Naive thymus-derived CD8-positive, alpha-beta T cell (primary cell): ENCODE results near the gene GDPD5. TPM values are rescaled to one million over a fixed set of nuclear protein-coding genes. Genes with fewer than 3 reads are reported as not detected.
A peak's percentile ranks its signal among the peaks of the same experiment; 100 is the strongest.

ENCODE experiments used
- ATAC-seq, 2 donors: fragments of 150-1000 bp; cut with Tn5 transposase in 1 of 2; sonication (Bioruptor Pico), chemical (Tn5 transposase) in 1 of 2; 1 replicate in 1 of 2; 2 replicates in 1 of 2; pipeline ENCODE4 v1.10.0; 2021; ENCODE audit warnings: mild to moderate bottlenecking in 2 of 2, moderate library complexity in 2 of 2
- POLR2A ChIA-PET: fragments of 350-600 bp; sonication (Branson Sonifier 250); formaldehyde crosslinking; loops from one replicate; lab custom pipeline; 2021; ENCODE audit warnings: antibody characterized with exemption; lab: Charles Lee
- DNase-seq, 10 donors: peaks; one replicate each; pipeline versions ENCODE4 v3.0.0 to v3.0.0-alpha.2; 2020 to 2022
- H3K27ac Mint-ChIP-seq, 10 donors: one replicate each; pipeline ENCODE4 v1.8.0; 2020 to 2022; ENCODE audit warnings: mild to moderate bottlenecking in 10 of 10, mixed read lengths in 10 of 10, moderate library complexity in 4 of 10, inconsistent platforms in 1 of 10
- H3K27me3 Mint-ChIP-seq, 5 donors: one replicate each; pipeline ENCODE4 v1.8.0; 2021 to 2022; ENCODE audit warnings: mixed read lengths in 5 of 5
- H3K36me3 Mint-ChIP-seq, 3 donors: one replicate each; pipeline ENCODE4 v1.8.0; 2020 to 2022; ENCODE audit warnings: mixed read lengths in 3 of 3, mild to moderate bottlenecking in 2 of 3, inconsistent platforms in 1 of 3
- H3K4me1 Mint-ChIP-seq, 4 donors: one replicate each; pipeline ENCODE4 v1.8.0; 2021 to 2022; ENCODE audit warnings: mixed read lengths in 4 of 4
- H3K4me3 Mint-ChIP-seq, 10 donors: one replicate each; pipeline ENCODE4 v1.8.0; 2020 to 2022; ENCODE audit warnings: mild to moderate bottlenecking in 10 of 10, mixed read lengths in 10 of 10, moderate library complexity in 6 of 10, inconsistent platforms in 1 of 10
- H3K9me3 Mint-ChIP-seq, 9 donors: one replicate each; pipeline ENCODE4 v1.8.0; 2020 to 2022; ENCODE audit warnings: mixed read lengths in 9 of 9, mild to moderate bottlenecking in 3 of 9, inconsistent platforms in 1 of 9, moderate library complexity in 1 of 9
- polyA plus RNA-seq, 3 donors: library from polyadenylated mRNA; unstranded; fragments of 300-500 nt; fragmentation: Illumina TruSeq; gene quantifications; one replicate each; pipeline ENCODE4 v1.2.3, GENCODE V29; 2021
- total RNA-seq, 8 experiments: library from RNA in 2 of 8; stranded (reverse) in 2 of 8; gene quantifications; one replicate each; pipeline ENCODE4 v1.2.3 and lab custom pipeline; 2021 to 2026

Gene GDPD5
- total and polyA plus RNA-seq, 5 experiments from 2014 or later, result 4.2 to 13.4 (median 5.1) TPM

DNA sequence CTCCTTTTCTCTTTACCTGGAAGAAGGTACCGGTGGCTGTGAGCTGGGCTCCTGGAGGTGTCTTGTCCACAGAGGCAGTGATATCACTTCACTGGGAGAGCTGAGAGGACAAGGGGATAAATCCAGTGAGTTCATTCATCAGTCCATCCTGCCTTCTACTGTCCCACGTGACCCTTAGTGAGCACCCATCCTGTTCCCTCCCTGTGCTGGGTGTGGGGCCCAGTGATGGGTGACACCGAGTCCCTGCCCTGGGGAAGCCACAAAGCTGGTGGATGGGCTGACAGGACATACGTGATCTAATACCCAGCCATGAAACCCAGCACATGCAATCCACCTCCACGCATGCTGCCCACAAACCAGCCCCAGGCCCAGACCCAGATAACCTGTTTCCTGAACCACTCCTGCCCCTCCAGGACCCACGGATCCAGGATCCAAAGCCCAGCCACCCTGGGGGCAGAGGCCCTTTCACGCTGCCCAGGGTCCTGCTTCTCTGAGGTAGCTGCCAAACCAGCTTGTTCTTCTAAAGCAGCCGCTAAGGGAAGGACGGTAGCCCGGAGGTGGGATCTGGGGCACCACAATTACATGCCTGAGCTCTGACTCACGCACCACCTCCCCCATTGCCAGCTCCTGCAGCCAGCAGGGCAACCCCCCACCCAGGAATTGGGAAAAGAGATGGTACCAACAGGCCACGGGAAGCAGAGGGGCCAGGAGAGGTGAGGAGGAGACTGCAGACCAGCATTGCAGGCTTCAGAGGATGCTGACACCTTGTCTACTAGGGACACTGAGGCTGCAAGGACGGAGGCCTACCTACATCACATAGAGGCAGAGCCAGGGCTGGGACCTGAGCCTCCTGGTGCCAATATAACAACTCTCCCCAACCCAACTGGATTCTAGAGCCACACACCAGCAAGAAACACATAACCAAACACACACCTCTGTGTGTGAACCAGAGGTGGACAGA, 35.2 kb downstream of the GDPD5 start:
- Mint-ChIP-seq H3K27ac (peak overlapping the region in 5 of 10 donors; percentile 37 to 79 (median 68)), H3K4me3 (peak overlapping the region in 2 of 10 donors; percentile 11 to 41), H3K9me3 (no peaks in the 10 kb centered on the region), H3K36me3 (peaks cover 0 to 13% (median 2%) of the 10 kb centered on the region in 3 donors), H3K27me3 (no peaks in the 10 kb centered on the region), H3K4me1 (peaks cover 4 to 23% (median 14%) of the 10 kb centered on the region in 4 donors)
- POLR2A ChIA-PET, result no interaction called here
- DNase-seq (no peak), ATAC-seq (no peak)

DNA sequence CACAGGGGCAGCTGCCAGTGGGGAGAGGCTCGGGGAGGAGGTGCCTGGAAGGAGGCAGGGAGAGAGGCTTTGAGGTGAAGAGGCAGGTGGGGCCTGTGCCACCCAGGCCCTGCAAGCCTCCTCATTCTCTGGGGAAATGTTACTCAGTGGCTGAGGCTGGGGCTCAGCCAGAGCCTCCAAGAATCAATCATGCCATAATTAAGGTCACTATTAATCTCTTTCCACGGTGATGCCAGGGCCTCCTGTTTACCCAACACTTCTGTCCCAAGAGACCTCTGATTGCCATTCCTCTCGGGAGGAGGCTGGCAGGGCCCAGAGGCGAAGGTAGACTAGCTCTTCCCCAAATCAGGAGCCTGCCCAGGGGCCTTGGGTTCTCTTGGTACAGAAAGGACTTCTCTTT, 38.4 kb downstream of the GDPD5 start:
- DNase-seq (no peak), ATAC-seq (no peak)
- POLR2A ChIA-PET, result no interaction called here
- Mint-ChIP-seq H3K36me3 (peaks cover 0 to 13% (median 2%) of the 10 kb centered on the region in 3 donors), H3K9me3 (no peaks in the 10 kb centered on the region), H3K27ac (no peak overlapping the region), H3K4me3 (no peak overlapping the region), H3K27me3 (no peaks in the 10 kb centered on the region), H3K4me1 (peaks cover 6 to 16% (median 10%) of the 10 kb centered on the region in 4 donors)

DNA sequence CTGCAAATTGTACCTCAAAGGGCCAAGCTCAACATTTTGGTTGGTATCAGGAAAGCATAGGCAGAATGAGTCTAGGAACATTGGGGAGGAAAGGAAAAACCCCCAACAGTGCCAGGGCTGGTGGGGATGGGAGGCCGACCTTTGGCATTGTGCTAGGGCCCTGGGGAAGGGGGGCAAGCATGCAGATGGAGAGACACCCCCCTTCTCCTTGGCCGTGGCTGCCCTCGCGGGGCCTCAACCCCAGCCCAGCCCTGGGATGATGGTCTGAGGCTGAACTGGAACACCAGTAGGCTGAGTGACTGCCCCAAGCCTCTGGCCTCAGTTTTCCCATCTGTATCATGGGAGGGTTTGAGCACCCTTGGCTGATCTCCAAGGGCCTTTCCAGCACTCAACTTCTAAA, 40.0 kb downstream of the GDPD5 start:
- DNase-seq, result no peak

GRCh38 chr11:75482931-75483469, 42.7 kb downstream of the GDPD5 start:
- H3K4me3 Mint-ChIP-seq, result no peak overlapping the region
- ATAC-seq, result no peak
- H3K9me3 Mint-ChIP-seq, result no peaks in the 10 kb centered on the region
- H3K36me3 Mint-ChIP-seq, result no peaks in the 10 kb centered on the region
- no peaks in the 10 kb centered on the region for H3K27me3 Mint-ChIP-seq
- H3K4me1 Mint-ChIP-seq, result peaks cover 0 to 4% (median 3%) of the 10 kb centered on the region in 4 donors
- peak overlapping the region in 3 of 10 donors; percentile 16 to 40 (median 37) for H3K27ac Mint-ChIP-seq
- DNase-seq, result no peak
- POLR2A ChIA-PET, result no interaction called here

More for the DNA sequence above, 40.0 kb downstream of the GDPD5 start:
- POLR2A ChIA-PET, result no interaction called here
- Mint-ChIP-seq H3K36me3 (peaks cover 0 to 13% (median 2%) of the 10 kb centered on the region in 3 donors), H3K4me1 (peaks cover 0 to 4% (median 0%) of the 10 kb centered on the region in 4 donors), H3K4me3 (no peak overlapping the region), H3K9me3 (no peaks in the 10 kb centered on the region), H3K27ac (no peak overlapping the region), H3K27me3 (no peaks in the 10 kb centered on the region)
- no peak for ATAC-seq

GRCh38 chr11:75481922-75482606, 43.7 kb downstream of the GDPD5 start:
- no peak for DNase-seq
- peaks cover 4 to 7% (median 4%) of the 10 kb centered on the region in 4 donors for H3K4me1 Mint-ChIP-seq
- H3K4me3 Mint-ChIP-seq, result no peak overlapping the region
- no peaks in the 10 kb centered on the region for H3K27me3 Mint-ChIP-seq
- no peaks in the 10 kb centered on the region for H3K9me3 Mint-ChIP-seq
- H3K36me3 Mint-ChIP-seq, result no peaks in the 10 kb centered on the region
- H3K27ac Mint-ChIP-seq, result peak overlapping the region in 2 of 10 donors; percentile 40 to 53
- POLR2A ChIA-PET, result no interaction called here
- ATAC-seq, result no peak

DNA sequence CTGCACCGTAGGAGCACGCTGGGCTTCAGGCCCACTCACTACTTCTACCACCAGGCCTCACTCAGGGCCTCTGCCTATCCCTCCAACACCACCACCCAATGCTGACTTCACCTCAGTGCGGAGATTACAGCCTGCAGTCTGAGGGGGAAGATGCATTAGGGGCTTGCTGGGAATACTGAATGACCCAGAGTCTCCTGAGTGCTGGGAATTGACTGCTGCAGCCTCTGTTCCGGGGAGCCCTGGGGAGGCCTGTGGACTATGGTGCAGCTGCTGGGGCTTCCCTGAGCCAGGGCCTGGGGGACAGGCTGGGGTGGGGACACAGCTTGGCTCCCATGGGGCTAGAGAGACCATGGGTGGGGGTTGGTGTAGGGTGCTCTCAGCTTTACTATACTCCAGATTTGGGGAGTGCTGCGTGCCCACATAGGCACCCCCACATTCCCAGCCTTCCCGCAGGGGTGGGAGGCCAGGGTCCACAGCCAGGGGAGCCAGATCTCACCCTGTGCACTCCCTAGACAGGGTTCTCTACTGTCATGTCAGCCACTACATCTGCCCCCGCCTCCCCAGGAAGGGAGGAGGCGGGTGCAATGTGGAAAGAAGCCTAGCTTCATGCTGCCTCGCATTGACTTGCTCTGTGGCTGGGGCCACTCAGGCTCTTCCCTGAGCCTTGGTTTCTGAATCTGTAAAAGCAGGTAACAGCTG, 44.4 kb downstream of the GDPD5 start:
- DNase-seq, result no peak
- Mint-ChIP-seq H3K9me3 (no peaks in the 10 kb centered on the region), H3K4me1 (peaks cover 2 to 8% (median 5%) of the 10 kb centered on the region in 4 donors), H3K27me3 (no peaks in the 10 kb centered on the region), H3K27ac (no peak overlapping the region), H3K36me3 (no peaks in the 10 kb centered on the region), H3K4me3 (no peak overlapping the region)
- ATAC-seq, result no peak
- POLR2A ChIA-PET, result no interaction called here

DNA sequence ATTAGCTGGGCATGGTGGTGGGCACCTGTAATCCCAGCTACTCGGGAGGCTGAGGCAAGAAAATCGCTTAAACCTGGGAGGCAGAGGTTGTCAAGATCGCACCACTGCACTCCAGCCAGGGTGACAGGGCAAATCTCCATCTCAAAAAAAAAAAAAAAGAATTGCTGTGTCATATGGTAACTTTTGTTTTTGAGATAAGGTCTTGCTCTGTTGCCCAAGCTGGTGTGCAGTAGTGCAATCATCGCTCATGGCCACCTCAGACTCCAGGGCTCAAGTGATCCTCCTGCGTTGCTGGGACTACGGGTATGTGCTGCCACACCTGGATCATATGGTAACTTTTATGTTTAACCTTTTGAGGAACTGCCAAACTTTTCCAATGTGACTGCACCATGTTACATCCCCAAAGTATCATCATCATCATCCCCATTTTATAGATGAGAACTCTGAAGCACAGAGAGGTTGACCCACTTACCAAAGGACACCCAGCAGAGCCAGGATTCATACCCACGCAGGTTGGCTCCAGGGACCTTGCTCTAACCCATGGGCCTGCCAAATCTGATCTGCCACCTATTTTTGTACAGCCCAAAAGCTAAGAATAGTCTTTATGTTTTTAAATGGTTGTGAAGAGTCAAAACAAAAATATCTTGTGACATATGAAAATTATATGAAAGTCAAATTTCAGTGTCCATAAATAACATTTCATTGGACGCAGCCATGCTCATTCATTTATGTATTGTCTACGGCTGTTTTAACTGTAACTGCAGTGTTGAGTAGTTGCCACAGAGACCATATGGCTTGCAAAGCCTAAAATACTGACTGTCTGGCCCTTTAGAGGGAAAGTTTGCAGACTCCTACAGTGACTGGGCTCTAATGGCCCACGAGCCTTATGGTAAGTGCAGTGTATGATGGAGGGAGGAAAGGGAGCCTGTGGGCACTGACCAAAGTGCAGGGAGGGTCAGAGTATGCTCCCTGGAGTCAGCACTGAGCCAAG, 45.3 kb downstream of the GDPD5 start:
- Mint-ChIP-seq H3K9me3 (no peaks in the 10 kb centered on the region), H3K4me3 (no peak overlapping the region), H3K4me1 (peaks cover 7 to 16% (median 14%) of the 10 kb centered on the region in 4 donors), H3K27me3 (no peaks in the 10 kb centered on the region), H3K27ac (peak overlapping the region in 2 of 10 donors; percentile 28 to 43), H3K36me3 (no peaks in the 10 kb centered on the region)
- POLR2A ChIA-PET, result no interaction called here
- ATAC-seq, result no peak
- no peak for DNase-seq

DNA sequence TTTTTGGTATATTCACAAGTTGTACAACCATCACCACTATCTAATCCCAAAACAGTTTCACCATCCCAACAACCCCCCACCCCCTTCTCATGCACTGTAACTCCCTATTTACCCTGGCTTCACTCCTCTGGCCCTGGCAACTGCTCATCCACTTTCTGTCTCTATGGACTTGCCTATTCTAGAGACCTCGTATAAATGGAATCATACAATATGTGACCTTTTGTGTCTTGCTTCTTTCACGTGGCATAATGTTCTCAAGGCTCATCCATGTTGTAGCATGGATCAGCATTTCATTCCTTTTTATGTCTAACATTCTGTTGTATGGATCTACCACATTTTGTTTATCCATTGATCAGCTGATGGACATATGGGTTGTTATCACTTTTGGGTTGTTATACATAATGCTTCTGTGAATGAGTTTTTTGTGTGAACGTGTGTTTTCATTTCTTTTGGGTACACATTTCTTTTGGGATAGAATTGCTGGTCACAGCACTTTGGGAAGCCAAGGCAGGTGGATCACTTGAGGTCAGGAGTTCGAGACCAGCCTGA, 46.1 kb downstream of the GDPD5 start:
- Mint-ChIP-seq H3K36me3 (no peaks in the 10 kb centered on the region), H3K27me3 (no peaks in the 10 kb centered on the region), H3K4me1 (peaks cover 15 to 24% (median 22%) of the 10 kb centered on the region in 4 donors), H3K9me3 (no peaks in the 10 kb centered on the region), H3K27ac (peak overlapping the region in 1 of 10 donors; percentile 16), H3K4me3 (no peak overlapping the region)
- ATAC-seq (no peak), DNase-seq (no peak)
- POLR2A ChIA-PET, result no interaction called here

DNA sequence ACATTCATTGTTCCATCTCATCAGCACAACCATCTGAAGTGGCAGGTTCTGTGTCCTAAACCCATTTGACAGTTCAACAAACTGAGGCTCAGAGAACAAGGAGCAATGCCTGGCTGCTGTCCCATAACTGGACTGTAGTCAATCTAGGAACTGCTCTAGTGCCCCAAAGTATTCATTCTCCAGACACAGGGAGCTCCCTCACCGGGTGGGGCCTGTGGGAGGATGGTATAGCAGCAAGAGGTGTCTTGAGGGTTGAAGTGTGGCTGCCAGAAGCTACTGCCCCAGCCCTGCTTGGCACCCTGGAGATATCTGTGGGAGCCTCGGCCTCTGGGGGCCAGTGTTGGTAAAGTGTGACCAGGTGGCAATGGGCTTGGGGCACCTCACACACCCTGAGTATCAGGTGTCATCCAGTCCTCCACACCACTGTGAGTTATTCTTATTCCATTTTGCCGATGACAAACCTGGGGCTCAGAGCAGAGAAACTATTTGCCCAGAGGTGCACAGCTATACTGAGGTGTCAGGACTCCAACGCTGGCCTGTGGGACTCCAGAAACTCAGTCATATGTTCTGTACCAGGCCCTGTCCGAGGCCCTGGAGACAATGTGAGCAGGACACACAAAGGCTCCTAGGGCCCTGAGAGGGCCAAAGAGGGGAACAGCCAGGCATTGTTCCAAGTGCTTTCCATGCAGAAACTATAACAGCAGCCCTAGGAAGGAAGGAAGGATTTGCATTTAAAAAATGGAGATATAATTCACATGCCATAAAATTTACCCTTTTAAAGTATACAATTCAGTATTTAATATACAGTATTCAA, 46.8 kb downstream of the GDPD5 start:
- Mint-ChIP-seq H3K36me3 (no peaks in the 10 kb centered on the region), H3K9me3 (no peaks in the 10 kb centered on the region), H3K27me3 (no peaks in the 10 kb centered on the region), H3K4me3 (no peak overlapping the region), H3K27ac (peak overlapping the region in 3 of 10 donors; percentile 37 to 62 (median 46)), H3K4me1 (peaks cover 15 to 30% (median 25%) of the 10 kb centered on the region in 4 donors)
- POLR2A ChIA-PET, result no interaction called here
- ATAC-seq (no peak), DNase-seq (no peak)

DNA sequence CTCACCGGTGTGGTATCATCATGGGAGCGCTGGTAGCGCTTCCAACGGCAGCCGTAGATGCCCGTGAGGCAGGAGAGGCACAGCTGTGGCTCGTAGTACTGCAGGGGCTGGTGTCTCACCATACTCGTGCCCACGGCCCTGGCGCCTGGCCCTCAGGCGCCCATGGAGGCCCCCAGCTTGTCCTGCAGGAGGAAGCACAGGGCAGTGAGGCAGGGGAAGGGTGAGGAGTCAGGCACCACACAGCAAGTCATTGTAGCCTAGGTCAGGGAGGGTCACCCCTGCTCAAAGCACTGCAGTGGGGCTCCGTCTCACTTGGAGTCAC, 48.2 kb downstream of the GDPD5 start:
- POLR2A ChIA-PET, result no interaction called here
- peaks cover 13 to 30% (median 25%) of the 10 kb centered on the region in 4 donors for H3K4me1 Mint-ChIP-seq
- H3K4me3 Mint-ChIP-seq, result no peak overlapping the region
- H3K27ac Mint-ChIP-seq, result peak overlapping the region in 4 of 10 donors; percentile 40 to 90 (median 74)
- no peaks in the 10 kb centered on the region for H3K27me3 Mint-ChIP-seq
- DNase-seq (peak in 1 of 10 donors; percentile 7), ATAC-seq (no peak)
- no peaks in the 10 kb centered on the region for H3K9me3 Mint-ChIP-seq
- no peaks in the 10 kb centered on the region for H3K36me3 Mint-ChIP-seq
